ENCODE measurements around the gene CLDN22.

- TF ChIP-seq POLR2A (IDR thresholded peaks at IDR 0.05) (no peak), CTCF (IDR thresholded peaks at IDR 0.05) (no peak)
Measured at GRCh38 chr4:183344523-183345255, 24.6 kb upstream of the CLDN22 start.
